ENCODE results near the gene XPR1. TPM values are rescaled to one million over a fixed set of nuclear protein-coding genes. Genes with fewer than 3 reads are reported as not detected.
"Not testable (repeated sequence)": the region's sequence is repeated elsewhere in the genome, so short reads cannot be mapped to it uniquely, and the experiment has no call there.

The XPR1 gene
- total RNA-seq, 4 donors from 2014 or later, result 13.4 to 22.1 (median 14.9) TPM

DNA sequence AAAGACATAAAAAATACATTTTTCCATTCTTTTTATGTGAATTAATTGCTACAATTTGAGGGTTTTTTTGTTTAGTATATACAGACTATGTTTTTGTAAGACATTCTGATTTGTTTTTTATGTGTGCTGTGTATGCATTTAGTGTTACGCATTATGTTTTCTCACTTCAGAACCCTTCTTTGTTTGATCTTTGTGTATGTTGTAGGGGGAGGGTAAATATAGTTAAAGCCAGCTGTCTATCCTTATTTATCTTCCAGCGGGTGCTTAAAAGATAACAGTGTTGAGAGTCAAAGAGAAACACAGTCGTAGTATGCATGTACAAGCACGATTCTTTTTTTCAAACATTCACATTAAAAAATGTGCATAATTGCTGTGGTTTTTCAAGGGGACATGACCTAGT lies 183.4 kb downstream of the XPR1 start:
- Histone ChIP-seq H3K9me3 (no peaks in the 10 kb centered on the region), H3K27ac (no peak overlapping the region), H3K4me3 (no peak overlapping the region), H3K4me1 (no peaks in the 10 kb centered on the region), H3K27me3 (no peaks in the 10 kb centered on the region), H3K36me3 (peaks cover 14% of the 10 kb centered on the region)
- no peak for DNase-seq (ENCODE audit: low spot score in 2 of 2)
- TF ChIP-seq, protein P1, sequence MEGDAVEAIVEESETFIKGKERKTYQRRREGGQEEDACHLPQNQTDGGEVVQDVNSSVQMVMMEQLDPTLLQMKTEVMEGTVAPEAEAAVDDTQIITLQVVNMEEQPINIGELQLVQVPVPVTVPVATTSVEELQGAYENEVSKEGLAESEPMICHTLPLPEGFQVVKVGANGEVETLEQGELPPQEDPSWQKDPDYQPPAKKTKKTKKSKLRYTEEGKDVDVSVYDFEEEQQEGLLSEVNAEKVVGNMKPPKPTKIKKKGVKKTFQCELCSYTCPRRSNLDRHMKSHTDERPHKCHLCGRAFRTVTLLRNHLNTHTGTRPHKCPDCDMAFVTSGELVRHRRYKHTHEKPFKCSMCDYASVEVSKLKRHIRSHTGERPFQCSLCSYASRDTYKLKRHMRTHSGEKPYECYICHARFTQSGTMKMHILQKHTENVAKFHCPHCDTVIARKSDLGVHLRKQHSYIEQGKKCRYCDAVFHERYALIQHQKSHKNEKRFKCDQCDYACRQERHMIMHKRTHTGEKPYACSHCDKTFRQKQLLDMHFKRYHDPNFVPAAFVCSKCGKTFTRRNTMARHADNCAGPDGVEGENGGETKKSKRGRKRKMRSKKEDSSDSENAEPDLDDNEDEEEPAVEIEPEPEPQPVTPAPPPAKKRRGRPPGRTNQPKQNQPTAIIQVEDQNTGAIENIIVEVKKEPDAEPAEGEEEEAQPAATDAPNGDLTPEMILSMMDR (IDR thresholded peaks at IDR 0.05), result no peak
- TF ChIP-seq POLR2AphosphoS5 (IDR thresholded peaks at IDR 0.05) (no peak), POLR2A (IDR thresholded peaks at IDR 0.05) (no peak), EP300 (IDR thresholded peaks at IDR 0.05) (no peak)
- 78% methylated on average over 4 of the region's 4 CpGs for WGBS

DNA sequence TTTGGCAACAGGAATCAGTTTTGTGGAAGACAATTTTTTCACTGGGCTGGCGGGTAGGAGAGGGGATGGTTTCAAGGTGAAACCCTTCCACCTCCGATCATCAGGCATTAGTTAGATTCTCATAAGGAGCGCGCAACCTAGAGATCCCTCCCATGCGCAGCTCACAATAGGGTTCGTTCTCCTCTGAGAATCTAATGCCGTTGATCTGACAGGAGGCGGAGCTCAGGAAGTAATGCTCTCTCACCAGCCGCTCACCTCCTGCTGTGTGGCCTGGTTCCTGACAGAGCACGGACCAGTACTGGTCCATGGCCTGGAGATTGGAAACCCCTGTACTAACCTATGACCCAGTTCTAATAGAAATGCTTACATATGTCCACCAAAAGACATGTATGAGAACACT lies 184.3 kb downstream of the XPR1 start:
- DNase-seq (ENCODE audit: low spot score in 2 of 2), result no peak
- 93% methylated on average over 10 of the region's 10 CpGs for WGBS
- Histone ChIP-seq H3K4me1 (no peaks in the 10 kb centered on the region), H3K27ac (no peak overlapping the region), H3K9me3 (no peaks in the 10 kb centered on the region), H3K27me3 (no peaks in the 10 kb centered on the region), H3K36me3 (peaks cover 14% of the 10 kb centered on the region), H3K4me3 (no peak overlapping the region)
- TF ChIP-seq, protein P1 (IDR thresholded peaks at IDR 0.05), result no peak
- TF ChIP-seq POLR2A (IDR thresholded peaks at IDR 0.05) (no peak), POLR2AphosphoS5 (IDR thresholded peaks at IDR 0.05) (no peak), EP300 (IDR thresholded peaks at IDR 0.05) (no peak)

DNA sequence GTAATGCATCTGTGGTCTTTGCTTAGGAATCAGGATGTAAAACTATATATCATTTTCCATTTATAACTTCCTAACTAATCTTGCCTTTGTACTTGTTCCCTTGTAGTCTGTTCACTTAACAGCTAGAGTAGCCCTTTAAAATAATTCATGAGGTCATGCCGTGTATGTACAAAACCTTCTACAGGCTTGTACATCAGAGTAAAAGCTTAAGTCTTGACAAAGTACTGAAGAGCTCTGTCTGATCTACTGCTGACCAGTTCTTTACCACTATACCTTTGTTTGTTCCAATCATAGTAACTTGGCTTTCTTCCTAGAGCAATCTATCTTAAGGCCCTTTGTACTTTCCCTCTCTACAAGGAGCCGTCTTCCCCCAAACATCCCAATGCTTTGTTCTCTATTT lies 190.1 kb downstream of the XPR1 start:
- no peaks in the 10 kb centered on the region for H3K4me1 ChIP-seq
- DNase-seq (ENCODE audit: low spot score in 2 of 2), result no peak
- H3K27ac ChIP-seq, result no peak overlapping the region
- 87% methylated on average over 2 of the region's 2 CpGs for WGBS
- H3K4me3 ChIP-seq, result no peak overlapping the region
- peaks cover 9% of the 10 kb centered on the region for H3K36me3 ChIP-seq
- TF ChIP-seq EP300 (IDR thresholded peaks at IDR 0.05) (no peak), POLR2AphosphoS5 (IDR thresholded peaks at IDR 0.05) (no peak), POLR2A (IDR thresholded peaks at IDR 0.05) (no peak)
- TF ChIP-seq, protein P1 (IDR thresholded peaks at IDR 0.05), result no peak
- no peaks in the 10 kb centered on the region for H3K9me3 ChIP-seq
- no peaks in the 10 kb centered on the region for H3K27me3 ChIP-seq

DNA sequence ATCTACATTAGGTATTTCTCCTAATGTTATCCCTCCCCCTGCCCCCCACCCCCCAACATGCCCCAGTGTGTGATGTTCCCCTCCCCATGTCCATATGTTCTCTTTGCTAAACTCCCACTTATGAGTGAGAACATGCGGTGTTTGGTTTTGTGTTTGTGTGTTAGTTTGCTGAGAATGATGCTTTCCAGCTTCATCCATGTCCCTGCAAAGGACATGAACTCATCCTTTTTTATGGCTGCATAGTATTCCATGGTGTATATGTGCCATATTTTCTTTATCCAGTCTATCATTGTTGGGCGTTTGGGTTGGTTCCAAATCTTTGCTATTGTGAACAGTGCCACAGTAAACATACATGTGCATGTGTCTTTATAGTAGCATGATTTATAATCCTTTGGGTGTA lies 199.7 kb downstream of the XPR1 start:
- not testable (repeated sequence) for H3K27me3 ChIP-seq; DNase-seq (ENCODE audit: low spot score in 2 of 2); H3K4me1 ChIP-seq; H3K4me3 ChIP-seq; H3K9me3 ChIP-seq; H3K27ac ChIP-seq
- WGBS, result 96% methylated on average over 2 of the region's 2 CpGs
- peaks cover 21% of the 10 kb centered on the region for H3K36me3 ChIP-seq

DNA sequence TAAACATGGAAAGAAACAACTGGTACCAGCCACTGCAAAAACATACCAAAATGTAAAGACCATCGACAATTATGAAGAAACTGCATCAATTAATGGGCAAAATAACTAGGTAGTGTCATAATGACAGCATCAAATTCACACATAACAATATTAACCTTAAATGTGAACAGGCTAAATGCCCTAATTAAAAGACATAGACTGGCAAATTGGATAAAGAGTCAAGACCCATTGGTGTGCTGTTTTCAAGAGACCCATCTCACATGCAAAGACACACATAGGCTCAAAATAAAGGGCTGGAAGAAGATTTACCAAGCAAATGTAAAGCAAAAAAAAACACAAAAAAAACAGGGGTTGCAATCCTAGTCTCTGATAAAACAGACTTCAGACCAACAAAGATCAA lies 201.4 kb downstream of the XPR1 start:
- not testable (repeated sequence) for H3K27ac ChIP-seq; H3K4me1 ChIP-seq; DNase-seq (ENCODE audit: low spot score in 2 of 2); H3K4me3 ChIP-seq; H3K9me3 ChIP-seq; H3K27me3 ChIP-seq
- WGBS, result 94% methylated on average over 1 of the region's 1 CpG
- H3K36me3 ChIP-seq, result peaks cover 21% of the 10 kb centered on the region

DNA sequence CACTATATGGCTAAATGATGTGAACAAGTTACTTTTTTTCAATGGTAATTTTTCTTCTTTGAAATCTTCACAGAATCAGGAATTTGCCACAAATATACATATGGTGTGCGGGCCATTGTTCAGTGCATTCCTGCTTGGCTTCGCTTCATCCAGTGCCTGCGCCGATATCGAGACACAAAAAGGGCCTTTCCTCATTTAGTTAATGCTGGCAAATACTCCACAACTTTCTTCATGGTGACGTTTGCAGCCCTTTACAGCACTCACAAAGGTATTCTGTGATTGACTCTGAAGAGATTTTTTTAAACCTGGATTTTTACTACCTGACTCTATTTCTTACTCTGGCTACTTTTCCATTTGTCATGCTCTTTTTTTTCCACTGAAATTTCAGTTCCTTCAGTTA lies 204.6 kb downstream of the XPR1 start:
- Histone ChIP-seq H3K9me3 (no peaks in the 10 kb centered on the region), H3K4me1 (no peaks in the 10 kb centered on the region), H3K4me3 (no peak overlapping the region), H3K27ac (no peak overlapping the region), H3K36me3 (peaks cover 20% of the 10 kb centered on the region), H3K27me3 (no peaks in the 10 kb centered on the region)
- TF ChIP-seq EP300 (IDR thresholded peaks at IDR 0.05) (no peak), POLR2A (IDR thresholded peaks at IDR 0.05) (no peak)
- 96% methylated on average over 6 of the region's 6 CpGs for WGBS
- no peak for DNase-seq (ENCODE audit: low spot score in 2 of 2)

DNA sequence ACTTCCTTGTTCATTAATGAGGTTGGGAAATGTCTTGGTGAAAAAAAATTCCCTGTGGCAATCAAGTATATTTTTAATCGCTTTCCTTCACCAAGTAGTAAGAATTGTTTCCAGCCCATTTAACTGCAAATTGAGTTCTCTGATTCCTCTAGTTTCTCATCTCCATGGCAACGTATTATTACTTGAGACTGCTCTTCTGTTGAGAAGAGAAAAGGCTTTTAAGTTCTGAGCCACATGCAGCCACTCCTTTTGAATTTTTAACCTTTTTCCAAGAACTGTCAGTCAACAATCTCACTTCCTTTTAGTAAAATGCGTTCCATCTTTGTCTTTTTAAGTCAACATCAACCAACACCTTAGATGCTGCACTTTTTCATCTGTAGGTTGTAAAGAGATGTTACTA lies 205.2 kb downstream of the XPR1 start:
- no peaks in the 10 kb centered on the region for H3K9me3 ChIP-seq
- TF ChIP-seq POLR2AphosphoS5 (IDR thresholded peaks at IDR 0.05) (no peak), POLR2A (IDR thresholded peaks at IDR 0.05) (no peak)
- TF ChIP-seq, protein P1 (IDR thresholded peaks at IDR 0.05), result no peak
- no peak for DNase-seq (ENCODE audit: low spot score in 2 of 2)
- 87% methylated on average over 3 of the region's 3 CpGs for WGBS
- no peak overlapping the region for H3K4me3 ChIP-seq
- peaks cover 16% of the 10 kb centered on the region for H3K36me3 ChIP-seq
- no peak overlapping the region for H3K27ac ChIP-seq
- no peaks in the 10 kb centered on the region for H3K4me1 ChIP-seq
- H3K27me3 ChIP-seq, result no peaks in the 10 kb centered on the region
